HG02973 (cell line): Measurements from ENCODE around the gene SELENOM.
"Not testable (repeated sequence)": the region's sequence is repeated elsewhere in the genome, so short reads cannot be mapped to it uniquely, and the experiment has no call there.

Experiments used
- ATAC-seq: cut with Tn5 transposase; IDR thresholded peaks from one replicate; pipeline ENCODE4 v1.9.1; 2021; ENCODE audit warnings: moderate library complexity; ENCODE audit not compliant: unreplicated experiment

SELENOM gene

GRCh38 chr22:31106731-31107177, 614 bp downstream of the SELENOM start:
- no peak for ATAC-seq

GRCh38 chr22:31106001-31106571, 1.3 kb downstream of the SELENOM start:
- no peak for ATAC-seq

- no peak for ATAC-seq
These were observed 2.0 kb downstream of the SELENOM start for GRCh38 chr22:31105282-31105929.

- no peak for ATAC-seq
These were observed 2.5 kb downstream of the SELENOM start for GRCh38 chr22:31104869-31105268.

- ATAC-seq = no peak
These were observed 3.3 kb downstream of the SELENOM start for GRCh38 chr22:31103899-31104694.

GRCh38 chr22:31103111-31103510, 4.3 kb downstream of the SELENOM start:
- ATAC-seq = no peak

- no peak for ATAC-seq
These were observed 4.8 kb downstream of the SELENOM start for GRCh38 chr22:31102441-31103081.

- ATAC-seq = no peak
These were observed 6.4 kb downstream of the SELENOM start for GRCh38 chr22:31100762-31101525.

GRCh38 chr22:31099841-31100761, 7.3 kb downstream of the SELENOM start:
- no peak for ATAC-seq

GRCh38 chr22:31099386-31099785, 8.0 kb downstream of the SELENOM start:
- ATAC-seq = no peak

GRCh38 chr22:31098632-31099110, 8.7 kb downstream of the SELENOM start:
- ATAC-seq = no peak

GRCh38 chr22:31097941-31098631, 9.3 kb downstream of the SELENOM start:
- no peak for ATAC-seq

GRCh38 chr22:31097539-31097938, 9.8 kb downstream of the SELENOM start:
- not testable (repeated sequence) for ATAC-seq

- ATAC-seq = no peak
These were observed 10.6 kb downstream of the SELENOM start for GRCh38 chr22:31096657-31097279.

- ATAC-seq = no peak
These were observed 11.6 kb downstream of the SELENOM start for GRCh38 chr22:31095637-31096249.

- ATAC-seq = no peak
These were observed 12.6 kb downstream of the SELENOM start for GRCh38 chr22:31094741-31095140.

- ATAC-seq = no peak
These were observed 13.3 kb downstream of the SELENOM start for GRCh38 chr22:31094021-31094551.
